Colonic mucosa (tissue), 4 donors: ENCODE measurements around the gene HDHD5. TPM values are rescaled to one million over a fixed set of nuclear protein-coding genes. Genes with fewer than 3 reads are reported as not detected.
"Not testable (repeated sequence)": the region's sequence is repeated elsewhere in the genome, so short reads cannot be mapped to it uniquely, and the experiment has no call there.

Experiments
- DNase-seq: peaks from one replicate; pipeline ENCODE4 v3.0.0-alpha.2; 2020
- H3K27ac ChIP-seq: fragments of 200-600 bp; one replicate; pipeline ENCODE4 v1.8.0; 2021
- H3K27me3 ChIP-seq: fragments of 200-600 bp; one replicate; pipeline ENCODE4 v1.8.0; 2021
- H3K36me3 ChIP-seq: fragments of 200-600 bp; one replicate; pipeline ENCODE4 v1.8.0; 2021
- H3K4me1 ChIP-seq: fragments of 200-600 bp; one replicate; pipeline ENCODE4 v1.8.0; 2021; ENCODE audit warnings: mild to moderate bottlenecking
- H3K4me3 ChIP-seq: fragments of 200-600 bp; one replicate; pipeline ENCODE4 v1.8.0; 2021
- H3K9ac ChIP-seq, 2 donors: one replicate each; pipeline ENCODE4 v1.7.0; 2013; ENCODE audit warnings: control low read depth in 2 of 2, low read depth in 2 of 2, low read length in 2 of 2
- H3K9me3 ChIP-seq: fragments of 200-600 bp; one replicate; pipeline ENCODE4 v1.8.0; 2021
- CTCF ChIP-seq: fragments of 200-600 bp; IDR thresholded peaks from one replicate; pipeline ENCODE4 v1.8.0; 2022; ENCODE audit warnings: antibody characterized with exemption, mild to moderate bottlenecking
- intact Hi-C: fragments of 100-400 bp; cut with DNase I; formaldehyde crosslinking; loops from one replicate; pipeline ENCODE4 v1.14.1; 2022
- total RNA-seq, 2 donors: library from RNA; stranded (reverse); fragmentation: NEBNext Ultra II Directional in 1 of 2; extraction: Animal tissue kit (Norgen Biotek cat#: 25700) in 1 of 2; gene quantifications; one replicate each; pipeline ENCODE4 v1.2.1, GENCODE V29; 2021
- donor health status: healthy.
- donor health status: DM: no; HTN: no; CAD: no.
- donor health status: DM: no; HTN: no; CAD: no.

The HDHD5 gene
- total RNA-seq, 2 donors from 2014 or later = 38.1 to 50.0 TPM

GRCh38 chr22:17155941-17156340, 3.1 kb downstream of the HDHD5 start:
- intact Hi-C loops = loop anchor here (5.0 kb wide), 1 partner anchor 74 kb away; the partner anchor contains the start of gene IL17RA

GRCh38 chr22:17152971-17153370, 6.1 kb downstream of the HDHD5 start:
- no peaks in the 10 kb centered on the region for H3K27me3 ChIP-seq
- peaks cover 10% of the 10 kb centered on the region for H3K4me1 ChIP-seq
- H3K36me3 ChIP-seq = no peaks in the 10 kb centered on the region
- no peak overlapping the region for H3K4me3 ChIP-seq
- DNase-seq = peak; percentile 45
- no peak for TF ChIP-seq CTCF
- H3K27ac ChIP-seq = no peak overlapping the region
- intact Hi-C loops = no loop called here
- no peaks in the 10 kb centered on the region for H3K9me3 ChIP-seq
- H3K9ac ChIP-seq = no peak overlapping the region

More at GRCh38 chr22:17155941-17156340, 3.1 kb downstream of the HDHD5 start:
- no peak overlapping the region for H3K9ac ChIP-seq
- H3K27ac ChIP-seq = no peak overlapping the region
- no peaks in the 10 kb centered on the region for H3K4me1 ChIP-seq
- no peak for DNase-seq
- no peak for TF ChIP-seq CTCF
- no peaks in the 10 kb centered on the region for H3K27me3 ChIP-seq
- H3K4me3 ChIP-seq = no peak overlapping the region
- H3K36me3 ChIP-seq = no peaks in the 10 kb centered on the region
- H3K9me3 ChIP-seq = no peaks in the 10 kb centered on the region

- Histone ChIP-seq H3K27me3 (no peaks in the 10 kb centered on the region), H3K9me3 (no peaks in the 10 kb centered on the region), H3K4me1 (peaks cover 10% of the 10 kb centered on the region), H3K36me3 (no peaks in the 10 kb centered on the region), H3K9ac (no peak overlapping the region), H3K27ac (no peak overlapping the region), H3K4me3 (no peak overlapping the region)
- DNase-seq = no peak
- TF ChIP-seq CTCF = no peak
- intact Hi-C loops = no loop called here
These were observed 6.7 kb downstream of the HDHD5 start for GRCh38 chr22:17152340-17152739.

GRCh38 chr22:17149076-17149815, 9.8 kb downstream of the HDHD5 start:
- intact Hi-C loops = no loop called here
- peaks cover 10% of the 10 kb centered on the region for H3K4me1 ChIP-seq
- no peaks in the 10 kb centered on the region for H3K36me3 ChIP-seq
- H3K9me3 ChIP-seq = no peaks in the 10 kb centered on the region
- no peak for TF ChIP-seq CTCF
- peak; percentile 78 for DNase-seq
- H3K9ac ChIP-seq = no peak overlapping the region
- peak overlapping the region; percentile 47 for H3K27ac ChIP-seq
- H3K4me3 ChIP-seq = no peak overlapping the region
- no peaks in the 10 kb centered on the region for H3K27me3 ChIP-seq

GRCh38 chr22:17147458-17147857, 11.6 kb downstream of the HDHD5 start:
- H3K4me1 ChIP-seq, H3K9me3 ChIP-seq, H3K4me3 ChIP-seq, H3K27me3 ChIP-seq, H3K36me3 ChIP-seq, H3K27ac ChIP-seq, H3K9ac ChIP-seq, DNase-seq, intact Hi-C loops: not testable (repeated sequence)

- Histone ChIP-seq H3K9ac (no peak overlapping the region), H3K36me3 (no peaks in the 10 kb centered on the region), H3K4me3 (no peak overlapping the region), H3K27ac (no peak overlapping the region), H3K27me3 (no peaks in the 10 kb centered on the region), H3K4me1 (peaks cover 7% of the 10 kb centered on the region), H3K9me3 (no peaks in the 10 kb centered on the region)
- intact Hi-C loops = no loop called here
- DNase-seq = no peak
- no peak for TF ChIP-seq CTCF
These were observed 13.9 kb downstream of the HDHD5 start for GRCh38 chr22:17145021-17145680.
